WTC11 (cell line): ENCODE data around the gene USP21. TPM values are rescaled to one million over a fixed set of nuclear protein-coding genes. Genes with fewer than 3 reads are reported as not detected.

Experiments used
- ATAC-seq: fragments of 200-7000 bp; cut with Tn5 transposase; 2 replicates; pipeline ENCODE4 v1.10.0; 2021; ENCODE audit warnings: mild to moderate bottlenecking, moderate library complexity
- CTCF ChIA-PET: fragments of 300-600 bp; sonication (Branson Sonifier 250); formaldehyde crosslinking; loops from one replicate; lab custom pipeline; 2021; ENCODE audit warnings: antibody characterized with exemption; lab: Charles Lee
- POLR2A ChIA-PET: fragments of 350-600 bp; sonication (Branson Sonifier 250); formaldehyde crosslinking; loops from one replicate; lab custom pipeline; 2021; ENCODE audit warnings: antibody characterized with exemption; lab: Charles Lee
- DNase-seq: peaks from one replicate; pipeline ENCODE4 v3.0.0; 2021; ENCODE audit warnings: low spot score
- H3K27ac Mint-ChIP-seq: 2 replicates; pipeline ENCODE4 v1.8.0; 2021; ENCODE audit warnings: mixed read lengths
- H3K27me3 Mint-ChIP-seq: 2 replicates; pipeline ENCODE4 v1.8.0; 2021; ENCODE audit warnings: low read depth, mild to moderate bottlenecking, moderate library complexity, mixed read lengths
- H3K36me3 Mint-ChIP-seq: 2 replicates; pipeline ENCODE4 v1.8.0; 2021; ENCODE audit warnings: mixed read lengths
- H3K4me1 Mint-ChIP-seq: 2 replicates; pipeline ENCODE4 v1.8.0; 2022; ENCODE audit warnings: mixed read lengths
- H3K4me3 Mint-ChIP-seq: 2 replicates; pipeline ENCODE4 v1.8.0; 2021; ENCODE audit warnings: mild to moderate bottlenecking, moderate library complexity, mixed read lengths
- H3K9me3 Mint-ChIP-seq: 2 replicates; pipeline ENCODE4 v1.8.0; 2021; ENCODE audit warnings: mixed read lengths
- CREM ChIP-seq: sonication (generic); formaldehyde crosslinking; IDR thresholded peaks from 2 replicates; pipeline ENCODE4 v1.8.1; 2022; ENCODE audit warnings: mild to moderate bottlenecking, missing genetic modification reagents, moderate library complexity
- ESRRA ChIP-seq: sonication (generic); formaldehyde crosslinking; IDR thresholded peaks from 2 replicates; pipeline ENCODE4 v1.8.1; 2022; ENCODE audit warnings: mild to moderate bottlenecking, missing genetic modification reagents, borderline replicate concordance
- ETV6 ChIP-seq: sonication (generic); formaldehyde crosslinking; IDR thresholded peaks from 2 replicates; pipeline ENCODE4 v1.8.1; 2022; ENCODE audit warnings: mild to moderate bottlenecking, missing genetic modification reagents
- FOXK1 ChIP-seq: sonication (generic); formaldehyde crosslinking; IDR thresholded peaks from 2 replicates; pipeline ENCODE4 v1.8.0; 2022; ENCODE audit warnings: mild to moderate bottlenecking, moderate library complexity, missing genetic modification reagents
- FOXP4 ChIP-seq: sonication (generic); formaldehyde crosslinking; IDR thresholded peaks from 2 replicates; pipeline ENCODE4 v1.8.0; 2022; ENCODE audit warnings: mild to moderate bottlenecking, missing genetic modification reagents
- GABPB1 ChIP-seq: sonication (generic); formaldehyde crosslinking; IDR thresholded peaks from 2 replicates; pipeline ENCODE4 v1.8.1; 2023; ENCODE audit warnings: mild to moderate bottlenecking, missing genetic modification reagents
- HMGXB4 ChIP-seq: sonication (generic); formaldehyde crosslinking; IDR thresholded peaks from 2 replicates; pipeline ENCODE4 v1.8.1; 2023; ENCODE audit warnings: mild to moderate bottlenecking, moderate library complexity, missing genetic modification reagents
- IRF1 ChIP-seq: sonication (generic); formaldehyde crosslinking; IDR thresholded peaks from 2 replicates; pipeline ENCODE4 v1.8.0; 2023; ENCODE audit warnings: missing genetic modification reagents
- KAT7 ChIP-seq: sonication (generic); formaldehyde crosslinking; IDR thresholded peaks from 2 replicates; pipeline ENCODE4 v1.8.1; 2023; ENCODE audit warnings: missing genetic modification reagents, mild to moderate bottlenecking, borderline replicate concordance
- MAX ChIP-seq: sonication (generic); formaldehyde crosslinking; IDR thresholded peaks from 2 replicates; pipeline ENCODE4 v1.8.0; 2022; ENCODE audit warnings: mild to moderate bottlenecking, missing genetic modification reagents
- NFYB ChIP-seq: sonication (generic); formaldehyde crosslinking; conservative IDR thresholded peaks from 2 replicates; pipeline ENCODE4 v1.8.0; 2022; ENCODE audit warnings: low read depth, missing genetic modification reagents
- PRDM15 ChIP-seq: sonication (generic); formaldehyde crosslinking; IDR thresholded peaks from 2 replicates; pipeline ENCODE4 v1.8.0; 2022; ENCODE audit warnings: missing genetic modification reagents
- TEAD4 ChIP-seq: sonication (generic); formaldehyde crosslinking; IDR thresholded peaks from 2 replicates; pipeline ENCODE4 v1.8.0; 2022; ENCODE audit warnings: mild to moderate bottlenecking, missing genetic modification reagents
- TP53 ChIP-seq: sonication (generic); formaldehyde crosslinking; IDR thresholded peaks from 2 replicates; pipeline ENCODE4 v1.8.1; 2023; ENCODE audit warnings: mild to moderate bottlenecking, missing genetic modification reagents
- ZNF416 ChIP-seq: fragments of 250-450 bp; sonication (Bioruptor Pico); IDR thresholded peaks from 2 replicates; pipeline ENCODE4 v1.9.0; 2021; ENCODE audit warnings: mild to moderate bottlenecking, inconsistent platforms
- total RNA-seq: library from RNA; stranded (reverse); gene quantifications from 3 replicates; pipeline ENCODE4 v1.2.3, GENCODE V29; 2021
- TF ChIP-seq, protein P1 (sequence below): fragments of 250-450 bp; sonication (Bioruptor Pico); IDR thresholded peaks from 2 replicates; pipeline ENCODE4 v2.1.2; 2022; ENCODE audit warnings: mild to moderate bottlenecking, moderate library complexity
- TF ChIP-seq, protein P2 (sequence below): sonication (generic); formaldehyde crosslinking; IDR thresholded peaks from 2 replicates; pipeline ENCODE4 v1.8.0; 2023; ENCODE audit warnings: mild to moderate bottlenecking, missing genetic modification reagents

The USP21 gene
- total RNA-seq, 1 experiment from 2014 or later: 30.8 TPM

GRCh38 chr1:161153176-161153575 is 6.1 kb upstream of the USP21 start:
- Mint-ChIP-seq H3K9me3 (no peaks in the 10 kb centered on the region), H3K4me1 (peaks cover 10% of the 10 kb centered on the region), H3K27me3 (no peaks in the 10 kb centered on the region), H3K4me3 (peak overlapping the region; percentile 99), H3K36me3 (peaks cover 7% of the 10 kb centered on the region), H3K27ac (peak overlapping the region; percentile 77)
- no peak for ATAC-seq
- ChIA-PET CTCF (interaction anchor here (0.9 to 2.7 kb wide), 3 partner anchors 12 to 108 kb away, joined by 3 to 18 read pairs (median 4); partner anchors contain the start of genes DEDD, PPOX and USF1), POLR2A (interaction anchor here (1.0 to 1.4 kb wide), 4 partner anchors 13 to 131 kb away, joined by 3 to 13 read pairs (median 6); partner anchors contain the start of genes B4GALT3, DEDD and PPOX)
- no peak for TF ChIP-seq KAT7 (CRISPR knock-in tag)
- no peak for DNase-seq

GRCh38 chr1:161153682-161154337 is 5.5 kb upstream of the USP21 start, which contains the start of gene UFC1:
Gene UFC1, plus strand, starts transcription at chr1:161153978. Its CDS starts 20 bp downstream, at chr1:161153998.
- peak; percentile 92 for ATAC-seq

More at GRCh38 chr1:161153682-161154337, 5.5 kb upstream of the USP21 start, which contains the start of gene UFC1:
- ChIA-PET POLR2A (interaction anchor here (1.0 to 1.4 kb wide), 4 partner anchors 12 to 132 kb away, joined by 3 to 13 read pairs (median 6); partner anchors contain the start of genes B4GALT3, DEDD and PPOX), CTCF (interaction anchor here (0.9 to 2.7 kb wide), 4 partner anchors 12 to 202 kb away, joined by 3 to 18 read pairs (median 4); partner anchors contain the start of genes DEDD, PPOX and USF1)
- TF ChIP-seq NFYB (CRISPR knock-in tag): no peak
- TF ChIP-seq FOXP4 (CRISPR knock-in tag): peak; percentile 59; the same call in 1 of the 2 replicates
- peak; percentile 74; the same call in 1 of the 2 replicates for TF ChIP-seq MAX (CRISPR knock-in tag)
- TF ChIP-seq IRF1 (CRISPR knock-in tag): peak; percentile 76
- peak; percentile 80 for TF ChIP-seq GABPB1 (CRISPR knock-in tag)
- TF ChIP-seq CREM: 0 out of 2 replicates have a peak, but pooled peaks have one; percentile 59
- peak; percentile 80 for TF ChIP-seq FOXK1 (CRISPR knock-in tag)
- TF ChIP-seq PRDM15 (CRISPR knock-in tag): peak; percentile 22; the same call in 1 of the 2 replicates
- no peak for TF ChIP-seq TP53
- TF ChIP-seq TEAD4 (CRISPR knock-in tag): no peak
- peak; percentile 86 for TF ChIP-seq ETV6 (CRISPR knock-in tag)
- TF ChIP-seq, protein P1, sequence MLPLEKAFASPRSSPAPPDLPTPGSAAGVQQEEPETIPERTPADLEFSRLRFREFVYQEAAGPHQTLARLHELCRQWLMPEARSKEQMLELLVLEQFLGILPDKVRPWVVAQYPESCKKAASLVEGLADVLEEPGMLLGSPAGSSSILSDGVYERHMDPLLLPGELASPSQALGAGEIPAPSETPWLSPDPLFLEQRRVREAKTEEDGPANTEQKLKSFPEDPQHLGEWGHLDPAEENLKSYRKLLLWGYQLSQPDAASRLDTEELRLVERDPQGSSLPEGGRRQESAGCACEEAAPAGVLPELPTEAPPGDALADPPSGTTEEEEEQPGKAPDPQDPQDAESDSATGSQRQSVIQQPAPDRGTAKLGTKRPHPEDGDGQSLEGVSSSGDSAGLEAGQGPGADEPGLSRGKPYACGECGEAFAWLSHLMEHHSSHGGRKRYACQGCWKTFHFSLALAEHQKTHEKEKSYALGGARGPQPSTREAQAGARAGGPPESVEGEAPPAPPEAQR (CRISPR knock-in tag): no peak
- no peak for TF ChIP-seq ZNF416 (CRISPR knock-in tag)
- TF ChIP-seq, protein P2, sequence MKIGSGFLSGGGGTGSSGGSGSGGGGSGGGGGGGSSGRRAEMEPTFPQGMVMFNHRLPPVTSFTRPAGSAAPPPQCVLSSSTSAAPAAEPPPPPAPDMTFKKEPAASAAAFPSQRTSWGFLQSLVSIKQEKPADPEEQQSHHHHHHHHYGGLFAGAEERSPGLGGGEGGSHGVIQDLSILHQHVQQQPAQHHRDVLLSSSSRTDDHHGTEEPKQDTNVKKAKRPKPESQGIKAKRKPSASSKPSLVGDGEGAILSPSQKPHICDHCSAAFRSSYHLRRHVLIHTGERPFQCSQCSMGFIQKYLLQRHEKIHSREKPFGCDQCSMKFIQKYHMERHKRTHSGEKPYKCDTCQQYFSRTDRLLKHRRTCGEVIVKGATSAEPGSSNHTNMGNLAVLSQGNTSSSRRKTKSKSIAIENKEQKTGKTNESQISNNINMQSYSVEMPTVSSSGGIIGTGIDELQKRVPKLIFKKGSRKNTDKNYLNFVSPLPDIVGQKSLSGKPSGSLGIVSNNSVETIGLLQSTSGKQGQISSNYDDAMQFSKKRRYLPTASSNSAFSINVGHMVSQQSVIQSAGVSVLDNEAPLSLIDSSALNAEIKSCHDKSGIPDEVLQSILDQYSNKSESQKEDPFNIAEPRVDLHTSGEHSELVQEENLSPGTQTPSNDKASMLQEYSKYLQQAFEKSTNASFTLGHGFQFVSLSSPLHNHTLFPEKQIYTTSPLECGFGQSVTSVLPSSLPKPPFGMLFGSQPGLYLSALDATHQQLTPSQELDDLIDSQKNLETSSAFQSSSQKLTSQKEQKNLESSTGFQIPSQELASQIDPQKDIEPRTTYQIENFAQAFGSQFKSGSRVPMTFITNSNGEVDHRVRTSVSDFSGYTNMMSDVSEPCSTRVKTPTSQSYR: 0 out of 2 replicates have a peak, but pooled peaks have one; percentile 31
- TF ChIP-seq ESRRA (CRISPR knock-in tag): no peak
- 0 out of 2 replicates have a peak, but pooled peaks have one; percentile 47 for TF ChIP-seq HMGXB4 (CRISPR knock-in tag)
- Mint-ChIP-seq H3K36me3 (peaks cover 7% of the 10 kb centered on the region), H3K4me1 (peaks cover 16% of the 10 kb centered on the region), H3K27ac (peak within 1 kb of the TSS; percentile 100), H3K27me3 (no peaks in the 10 kb centered on the region), H3K9me3 (no peaks in the 10 kb centered on the region), H3K4me3 (peak within 1 kb of the TSS; percentile 99)
- DNase-seq: peak; percentile 71
